HEK293 (cell line): ENCODE data around the gene PLCE1.

Experiments used
- EGR2 ChIP-seq: fragments of 450-650 bp; formaldehyde crosslinking; IDR thresholded peaks from 2 replicates; pipeline ENCODE4 v1.5.1; 2016; ENCODE audit warnings: low read depth, missing biosample characterization, missing genetic modification characterization
- FEZF1 ChIP-seq: fragments of 450-650 bp; formaldehyde crosslinking; IDR thresholded peaks from 2 replicates; pipeline ENCODE4 v1.5.1; 2016; ENCODE audit warnings: missing biosample characterization, missing genetic modification characterization
- GFI1B ChIP-seq: fragments of 450-650 bp; formaldehyde crosslinking; IDR thresholded peaks from 2 replicates; pipeline ENCODE4 v1.5.1; 2016; ENCODE audit warnings: missing biosample characterization, missing genetic modification characterization
- GLI2 ChIP-seq: fragments of 450-650 bp; formaldehyde crosslinking; IDR thresholded peaks from 2 replicates; pipeline ENCODE4; 2017; ENCODE audit warnings: missing biosample characterization, missing genetic modification characterization, low read depth, borderline replicate concordance
- GLIS2 ChIP-seq: fragments of 450-650 bp; formaldehyde crosslinking; IDR thresholded peaks from 2 replicates; pipeline ENCODE4 v1.5.1; 2016; ENCODE audit warnings: missing biosample characterization, missing genetic modification characterization
- IKZF3 ChIP-seq: fragments of 450-650 bp; IDR thresholded peaks from 2 replicates; pipeline ENCODE4 v1.5.0; 2018; ENCODE audit warnings: missing biosample characterization, mild to moderate bottlenecking, missing genetic modification characterization, moderate library complexity
- MEIS1 ChIP-seq: sonication (generic); formaldehyde crosslinking; IDR thresholded peaks from 2 replicates; pipeline ENCODE4 v1.8.1; 2022; ENCODE audit warnings: missing genetic modification reagents, mild to moderate bottlenecking, borderline replicate concordance
- REST ChIP-seq: fragments of 450-650 bp; formaldehyde crosslinking; IDR thresholded peaks from 2 replicates; pipeline ENCODE4 v1.5.1; 2016; ENCODE audit warnings: missing biosample characterization, missing genetic modification characterization
- SP2 ChIP-seq: fragments of 450-650 bp; formaldehyde crosslinking; IDR thresholded peaks from 2 replicates; pipeline ENCODE4 v1.5.1; 2016; ENCODE audit warnings: missing biosample characterization, missing genetic modification characterization
- ZBTB48 ChIP-seq: fragments of 450-650 bp; formaldehyde crosslinking; IDR thresholded peaks from 2 replicates; pipeline ENCODE4 v1.5.1; 2016; ENCODE audit warnings: missing biosample characterization, missing genetic modification characterization
- ZBTB8A ChIP-seq: fragments of 450-650 bp; formaldehyde crosslinking; IDR thresholded peaks from 2 replicates; pipeline ENCODE4 v1.5.1; 2016; ENCODE audit warnings: missing biosample characterization, missing genetic modification characterization
- ZEB2 ChIP-seq: fragments of 450-650 bp; formaldehyde crosslinking; IDR thresholded peaks from 2 replicates; pipeline ENCODE4 v1.5.1; 2016; ENCODE audit warnings: missing biosample characterization, missing genetic modification characterization
- ZNF114 ChIP-seq: fragments of 450-650 bp; formaldehyde crosslinking; IDR thresholded peaks from 2 replicates; pipeline ENCODE4 v1.5.0; 2017; ENCODE audit warnings: missing biosample characterization, missing genetic modification characterization
- ZNF174 ChIP-seq: fragments of 450-650 bp; formaldehyde crosslinking; IDR thresholded peaks from 2 replicates; pipeline ENCODE4 v1.5.0; 2017; ENCODE audit warnings: missing biosample characterization, mild to moderate bottlenecking, missing genetic modification characterization
- ZNF2 ChIP-seq: fragments of 450-650 bp; formaldehyde crosslinking; IDR thresholded peaks from 2 replicates; pipeline ENCODE4 v1.5.1; 2016; ENCODE audit warnings: missing biosample characterization, missing genetic modification characterization
- ZNF266 ChIP-seq: fragments of 450-650 bp; formaldehyde crosslinking; IDR thresholded peaks from 2 replicates; pipeline ENCODE4 v1.5.1; 2016; ENCODE audit warnings: missing biosample characterization, missing genetic modification characterization, low read depth
- ZNF335 ChIP-seq: fragments of 450-650 bp; formaldehyde crosslinking; conservative IDR thresholded peaks from 2 replicates; pipeline ENCODE4 v1.5.1; 2016; ENCODE audit warnings: missing biosample characterization, missing genetic modification characterization
- ZNF394 ChIP-seq: fragments of 450-650 bp; formaldehyde crosslinking; IDR thresholded peaks from 2 replicates; pipeline ENCODE4 v1.5.1; 2016; ENCODE audit warnings: missing biosample characterization, missing genetic modification characterization, mild to moderate bottlenecking, moderate library complexity, borderline replicate concordance
- ZNF404 ChIP-seq: fragments of 450-650 bp; formaldehyde crosslinking; IDR thresholded peaks from 2 replicates; pipeline ENCODE4 v1.5.1; 2017; ENCODE audit warnings: missing biosample characterization, missing genetic modification characterization
- ZNF555 ChIP-seq: fragments of 450-650 bp; formaldehyde crosslinking; conservative IDR thresholded peaks from 2 replicates; pipeline ENCODE4 v1.5.1; 2017; ENCODE audit warnings: missing biosample characterization, mild to moderate bottlenecking, missing genetic modification characterization, inconsistent platforms
- ZNF561 ChIP-seq: fragments of 450-650 bp; IDR thresholded peaks from 2 replicates; pipeline ENCODE4 v1.5.1; 2018; ENCODE audit warnings: missing biosample characterization, missing genetic modification characterization, borderline replicate concordance
- ZNF645 ChIP-seq: fragments of 450-650 bp; formaldehyde crosslinking; IDR thresholded peaks from 2 replicates; pipeline ENCODE4; 2016; ENCODE audit warnings: missing biosample characterization, missing genetic modification characterization
- ZNF660 ChIP-seq: fragments of 450-650 bp; IDR thresholded peaks from 2 replicates; pipeline ENCODE4 v1.5.1; 2018; ENCODE audit warnings: missing biosample characterization, mild to moderate bottlenecking, missing genetic modification characterization
- ZNF670 ChIP-seq: fragments of 450-650 bp; formaldehyde crosslinking; IDR thresholded peaks from 2 replicates; pipeline ENCODE4 v1.5.1; 2016; ENCODE audit warnings: missing biosample characterization, missing genetic modification characterization, low read depth
- ZNF777 ChIP-seq: fragments of 450-650 bp; formaldehyde crosslinking; IDR thresholded peaks from 2 replicates; pipeline ENCODE4 v1.5.1; 2017; ENCODE audit warnings: missing biosample characterization, missing genetic modification characterization, borderline replicate concordance
- ZNF843 ChIP-seq: fragments of 450-650 bp; formaldehyde crosslinking; IDR thresholded peaks from 2 replicates; pipeline ENCODE4 v1.5.1; 2016; ENCODE audit warnings: missing biosample characterization, missing genetic modification characterization
- ZSCAN30 ChIP-seq: fragments of 450-650 bp; IDR thresholded peaks from 2 replicates; pipeline ENCODE4 v1.5.1; 2018; ENCODE audit warnings: missing biosample characterization, mild to moderate bottlenecking, missing genetic modification characterization, moderate library complexity
- TF ChIP-seq, protein P1 (sequence below): fragments of 450-650 bp; formaldehyde crosslinking; IDR thresholded peaks from 2 replicates; pipeline ENCODE4 v1.5.1; 2016; ENCODE audit warnings: missing biosample characterization, missing genetic modification characterization
- TF ChIP-seq, protein P2 (sequence below): fragments of 450-650 bp; formaldehyde crosslinking; IDR thresholded peaks from 2 replicates; pipeline ENCODE4 v1.5.1; 2016; ENCODE audit warnings: missing biosample characterization, missing genetic modification characterization
- TF ChIP-seq, protein P3 (sequence below): fragments of 450-650 bp; formaldehyde crosslinking; IDR thresholded peaks from 2 replicates; pipeline ENCODE4 v1.5.1; 2016; ENCODE audit warnings: missing biosample characterization, missing genetic modification characterization

The PLCE1 gene

DNA sequence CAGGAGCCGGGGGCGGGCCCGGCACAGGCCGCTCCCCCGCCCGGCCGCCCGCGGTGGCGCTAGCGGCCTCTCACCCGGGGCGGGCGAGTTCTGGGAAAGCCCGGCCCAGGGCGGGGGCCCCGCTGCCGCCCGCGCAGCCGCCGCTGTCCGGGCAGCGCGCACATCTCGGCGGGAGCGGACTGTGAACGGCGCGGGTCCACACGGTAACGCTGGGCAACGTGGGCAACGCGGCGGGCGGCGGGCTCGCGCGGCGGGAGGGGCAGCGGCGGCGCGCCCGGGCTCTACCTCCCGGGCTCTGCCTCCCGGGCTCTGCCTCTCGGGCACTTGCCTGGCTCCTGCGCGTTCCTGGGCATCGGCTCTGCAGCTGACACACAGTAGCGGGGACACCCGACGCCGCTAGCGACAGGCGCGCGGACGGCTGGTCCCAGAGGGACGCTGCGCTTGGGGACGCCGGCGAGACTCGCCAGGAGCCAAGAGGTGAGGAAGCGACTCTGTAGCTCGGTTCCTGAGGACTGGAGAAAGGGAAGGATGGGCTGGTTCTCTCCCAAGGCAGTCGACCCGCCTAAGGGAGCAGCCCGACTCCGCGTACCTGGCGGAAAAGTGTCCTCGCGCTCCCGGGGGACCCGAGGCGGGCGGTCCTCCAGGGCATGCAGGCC is at the start of gene PLCE1 (continued):
- TF ChIP-seq, protein P1, sequence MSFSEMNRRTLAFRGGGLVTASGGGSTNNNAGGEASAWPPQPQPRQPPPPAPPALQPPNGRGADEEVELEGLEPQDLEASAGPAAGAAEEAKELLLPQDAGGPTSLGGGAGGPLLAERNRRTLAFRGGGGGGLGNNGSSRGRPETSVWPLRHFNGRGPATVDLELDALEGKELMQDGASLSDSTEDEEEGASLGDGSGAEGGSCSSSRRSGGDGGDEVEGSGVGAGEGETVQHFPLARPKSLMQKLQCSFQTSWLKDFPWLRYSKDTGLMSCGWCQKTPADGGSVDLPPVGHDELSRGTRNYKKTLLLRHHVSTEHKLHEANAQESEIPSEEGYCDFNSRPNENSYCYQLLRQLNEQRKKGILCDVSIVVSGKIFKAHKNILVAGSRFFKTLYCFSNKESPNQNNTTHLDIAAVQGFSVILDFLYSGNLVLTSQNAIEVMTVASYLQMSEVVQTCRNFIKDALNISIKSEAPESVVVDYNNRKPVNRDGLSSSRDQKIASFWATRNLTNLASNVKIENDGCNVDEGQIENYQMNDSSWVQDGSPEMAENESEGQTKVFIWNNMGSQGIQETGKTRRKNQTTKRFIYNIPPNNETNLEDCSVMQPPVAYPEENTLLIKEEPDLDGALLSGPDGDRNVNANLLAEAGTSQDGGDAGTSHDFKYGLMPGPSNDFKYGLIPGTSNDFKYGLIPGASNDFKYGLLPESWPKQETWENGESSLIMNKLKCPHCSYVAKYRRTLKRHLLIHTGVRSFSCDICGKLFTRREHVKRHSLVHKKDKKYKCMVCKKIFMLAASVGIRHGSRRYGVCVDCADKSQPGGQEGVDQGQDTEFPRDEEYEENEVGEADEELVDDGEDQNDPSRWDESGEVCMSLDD (tag by site-specific recombination), result no peak
- TF ChIP-seq REST (tag by site-specific recombination) (peak; percentile 31; the same call in 1 of the 2 replicates), ZNF670 (tag by site-specific recombination) (no peak), ZNF660 (tag by site-specific recombination) (peak; percentile 62; the same call in 1 of the 2 replicates), SP2 (tag by site-specific recombination) (no peak), GLIS2 (tag by site-specific recombination) (peak; percentile 72), ZNF174 (no peak), ZNF843 (tag by site-specific recombination) (0 out of 2 replicates have a peak, but pooled peaks have one; percentile 25), FEZF1 (tag by site-specific recombination) (0 out of 2 replicates have a peak, but pooled peaks have one; percentile 10), IKZF3 (no peak), ZBTB48 (tag by site-specific recombination) (peak; percentile 75), ZNF404 (tag by site-specific recombination) (no peak), ZSCAN30 (tag by site-specific recombination) (0 out of 2 replicates have a peak, but pooled peaks have one; percentile 9), ZEB2 (tag by site-specific recombination) (peak; percentile 41; the same call in 1 of the 2 replicates), ZNF335 (tag by site-specific recombination) (peak; percentile 93), ZNF266 (tag by site-specific recombination) (no peak), ZNF777 (tag by site-specific recombination) (peak; percentile 77; the same call in 1 of the 2 replicates), ZBTB8A (tag by site-specific recombination) (peak; percentile 94), EGR2 (tag by site-specific recombination) (no peak), ZNF2 (tag by site-specific recombination) (peak; percentile 56; the same call in 1 of the 2 replicates), ZNF555 (tag by site-specific recombination) (no peak), MEIS1 (CRISPR knock-in tag) (peak; percentile 60; the same call in 1 of the 2 replicates), ZNF561 (tag by site-specific recombination) (peak; percentile 25; the same call in 1 of the 2 replicates), ZNF114 (tag by site-specific recombination) (no peak), ZNF394 (tag by site-specific recombination) (no peak; the same call in 1 of the 2 replicates), GFI1B (tag by site-specific recombination) (no peak), ZNF645 (tag by site-specific recombination) (no peak), GLI2 (no peak)
- TF ChIP-seq, protein P2, sequence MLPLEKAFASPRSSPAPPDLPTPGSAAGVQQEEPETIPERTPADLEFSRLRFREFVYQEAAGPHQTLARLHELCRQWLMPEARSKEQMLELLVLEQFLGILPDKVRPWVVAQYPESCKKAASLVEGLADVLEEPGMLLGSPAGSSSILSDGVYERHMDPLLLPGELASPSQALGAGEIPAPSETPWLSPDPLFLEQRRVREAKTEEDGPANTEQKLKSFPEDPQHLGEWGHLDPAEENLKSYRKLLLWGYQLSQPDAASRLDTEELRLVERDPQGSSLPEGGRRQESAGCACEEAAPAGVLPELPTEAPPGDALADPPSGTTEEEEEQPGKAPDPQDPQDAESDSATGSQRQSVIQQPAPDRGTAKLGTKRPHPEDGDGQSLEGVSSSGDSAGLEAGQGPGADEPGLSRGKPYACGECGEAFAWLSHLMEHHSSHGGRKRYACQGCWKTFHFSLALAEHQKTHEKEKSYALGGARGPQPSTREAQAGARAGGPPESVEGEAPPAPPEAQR, result no peak
- TF ChIP-seq, protein P3, sequence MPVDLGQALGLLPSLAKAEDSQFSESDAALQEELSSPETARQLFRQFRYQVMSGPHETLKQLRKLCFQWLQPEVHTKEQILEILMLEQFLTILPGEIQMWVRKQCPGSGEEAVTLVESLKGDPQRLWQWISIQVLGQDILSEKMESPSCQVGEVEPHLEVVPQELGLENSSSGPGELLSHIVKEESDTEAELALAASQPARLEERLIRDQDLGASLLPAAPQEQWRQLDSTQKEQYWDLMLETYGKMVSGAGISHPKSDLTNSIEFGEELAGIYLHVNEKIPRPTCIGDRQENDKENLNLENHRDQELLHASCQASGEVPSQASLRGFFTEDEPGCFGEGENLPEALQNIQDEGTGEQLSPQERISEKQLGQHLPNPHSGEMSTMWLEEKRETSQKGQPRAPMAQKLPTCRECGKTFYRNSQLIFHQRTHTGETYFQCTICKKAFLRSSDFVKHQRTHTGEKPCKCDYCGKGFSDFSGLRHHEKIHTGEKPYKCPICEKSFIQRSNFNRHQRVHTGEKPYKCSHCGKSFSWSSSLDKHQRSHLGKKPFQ (tag by site-specific recombination), result no peak
